Stimulated activated CD4-positive, alpha-beta T cell treated with anti-CD3 and anti-CD28 coated beads, TNF-alpha, amount 100 ng/mL, for 48 hours (primary cell): ENCODE data around the gene UCKL1.
"Not testable (repeated sequence)": the region's sequence is repeated elsewhere in the genome, so short reads cannot be mapped to it uniquely, and the experiment has no call there.

Experiments
- DNase-seq, 3 donors: peaks; one replicate each; pipeline ENCODE4 v3.0.0-alpha.2; 2020; ENCODE audit warnings: low read depth in 3 of 3

Gene UCKL1

DNA sequence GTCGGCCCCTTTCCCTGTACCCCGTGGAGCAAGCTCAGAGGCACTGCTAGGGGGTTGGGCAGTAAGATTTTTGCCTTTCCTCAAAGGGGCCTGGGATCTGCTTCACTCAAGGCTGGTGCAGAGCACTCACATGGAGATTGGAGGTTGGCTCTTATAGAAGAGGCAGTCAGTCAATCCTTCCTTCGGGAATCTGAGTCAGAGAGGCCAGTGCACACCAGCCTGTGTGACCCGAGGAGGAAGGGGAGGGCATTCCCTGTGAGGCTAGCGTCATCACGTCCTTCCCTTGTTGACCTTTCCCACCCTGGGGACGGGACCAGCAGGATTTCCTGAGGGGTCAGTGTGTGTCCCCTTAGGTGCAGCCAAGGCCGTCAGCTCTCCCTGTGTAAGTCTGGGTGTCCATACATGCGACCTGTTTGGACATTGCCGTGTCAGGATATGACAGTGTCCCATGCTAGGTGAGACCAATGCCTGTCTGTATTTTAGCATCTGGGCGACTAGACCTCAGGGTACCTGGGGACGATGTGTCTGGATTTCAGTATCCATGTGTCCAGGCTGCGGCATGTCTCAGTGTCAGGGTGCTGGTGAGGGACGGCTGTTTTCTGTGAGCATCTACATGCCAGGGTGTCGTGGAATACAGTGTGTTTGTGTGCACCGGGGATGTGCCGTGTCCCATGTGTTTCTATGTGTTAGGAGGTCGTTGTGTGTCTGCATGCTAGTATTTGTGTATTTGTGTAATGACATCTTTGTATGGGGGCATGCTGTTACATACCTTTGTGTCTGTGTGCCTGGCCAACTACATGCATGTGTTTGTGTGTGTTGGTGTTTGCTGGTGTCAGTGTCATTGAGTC lies 16.3 kb upstream of the UCKL1 start:
- no peak for DNase-seq

DNA sequence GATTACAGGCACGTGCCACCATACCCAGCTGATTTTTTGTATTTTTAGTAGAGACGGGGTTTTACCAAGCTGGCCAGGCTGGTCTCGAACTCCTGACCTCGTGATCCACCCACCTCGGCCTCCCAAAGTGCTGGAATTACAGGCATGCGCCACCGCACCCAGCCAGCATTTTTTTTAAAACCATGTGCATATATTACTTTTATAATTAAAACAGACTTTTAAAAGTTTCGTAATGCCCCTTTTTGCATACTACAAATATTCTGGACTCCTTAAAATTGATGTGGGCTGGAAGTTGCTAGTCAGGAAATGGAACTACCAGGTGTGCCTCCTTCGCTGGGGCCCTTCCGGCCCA lies 15.7 kb upstream of the UCKL1 start:
- not testable (repeated sequence) for DNase-seq

DNA sequence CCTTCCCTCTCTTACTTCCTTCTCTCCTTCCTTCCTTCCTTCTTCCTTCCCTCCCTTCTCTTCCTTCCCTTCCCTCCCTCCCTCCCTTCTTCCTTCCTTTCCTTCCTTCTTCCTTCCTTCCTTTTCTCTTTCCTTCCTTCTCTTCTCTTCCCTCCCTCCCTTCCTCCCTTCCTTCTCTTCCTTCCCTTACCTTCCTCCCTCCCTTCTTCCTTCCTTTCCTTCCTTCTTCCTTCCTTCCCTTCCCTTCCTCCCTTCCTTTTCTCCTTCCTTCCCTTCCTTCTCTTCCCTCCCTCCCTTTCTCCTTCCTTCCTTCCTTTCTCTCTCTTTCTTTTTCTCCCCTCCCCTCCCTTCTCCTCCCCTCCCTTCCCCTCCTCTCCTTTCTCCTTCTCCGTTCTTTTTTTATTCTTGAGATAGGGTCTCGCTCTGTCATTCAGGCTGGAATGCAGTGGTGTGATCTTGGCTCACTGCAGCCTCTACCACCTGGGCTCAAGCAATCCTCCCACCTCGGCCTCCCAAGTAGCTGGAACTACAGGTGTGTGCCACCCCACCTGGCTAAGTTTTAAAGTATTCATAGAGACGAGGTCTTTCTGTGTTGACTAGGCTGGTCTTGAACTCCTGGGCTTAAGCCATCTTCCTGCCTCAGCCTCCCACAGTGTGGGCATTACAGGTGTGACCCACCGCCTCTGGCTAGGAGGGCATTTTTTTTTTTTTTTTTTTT lies 14.7 kb upstream of the UCKL1 start:
- DNase-seq: no peak

DNA sequence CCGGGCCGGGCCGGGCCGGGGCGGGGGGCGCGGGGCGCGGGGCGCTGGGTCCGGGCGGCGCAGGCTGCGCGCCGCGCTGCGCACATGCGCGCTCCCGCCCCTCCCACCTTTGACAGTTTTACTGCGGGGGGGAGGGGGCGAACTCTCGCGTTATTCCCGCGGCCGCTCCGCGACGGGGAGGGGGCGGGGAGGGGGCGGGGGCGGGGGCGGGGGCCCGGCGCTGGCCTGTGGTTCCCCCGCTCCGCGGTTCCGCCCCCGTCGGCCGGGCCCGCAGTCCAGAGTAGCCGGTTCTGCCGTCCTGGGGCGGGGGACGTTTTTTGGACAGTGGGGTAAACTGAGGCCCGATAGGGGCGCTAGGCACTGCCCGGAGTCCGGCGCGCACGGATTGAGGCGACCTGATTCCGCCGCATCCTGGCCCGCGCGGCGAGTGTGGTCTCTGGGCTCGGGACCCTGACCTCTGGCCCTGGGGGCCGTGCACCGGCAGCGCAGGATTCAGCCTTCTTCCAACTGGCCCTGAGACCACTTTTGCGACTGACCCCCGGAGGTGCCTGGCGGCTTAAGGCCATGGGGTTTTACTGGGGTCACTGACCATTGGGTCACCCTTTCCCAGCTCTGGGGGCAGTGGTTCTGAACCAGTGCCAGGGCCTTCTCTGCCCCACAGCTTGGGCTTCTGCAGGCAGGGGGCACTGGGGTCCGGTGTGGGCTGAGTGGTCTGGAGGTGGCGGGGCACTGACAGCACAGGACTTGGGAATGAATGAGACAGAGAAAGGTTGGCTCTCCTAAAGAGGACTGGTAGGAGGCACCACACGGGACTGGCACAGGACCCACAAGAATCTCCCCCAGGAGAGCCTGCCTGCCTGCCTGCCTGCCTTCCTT lies 13.9 kb upstream of the UCKL1 start, which contains the start of gene ZNF512B:
Gene ZNF512B (minus strand): TSS at position 93 of the 876 bp plus-strand sequence. CDS start 1,980 bp downstream, outside the sequence.
- DNase-seq: peak in 1 of 3 donors; percentile 65

DNA sequence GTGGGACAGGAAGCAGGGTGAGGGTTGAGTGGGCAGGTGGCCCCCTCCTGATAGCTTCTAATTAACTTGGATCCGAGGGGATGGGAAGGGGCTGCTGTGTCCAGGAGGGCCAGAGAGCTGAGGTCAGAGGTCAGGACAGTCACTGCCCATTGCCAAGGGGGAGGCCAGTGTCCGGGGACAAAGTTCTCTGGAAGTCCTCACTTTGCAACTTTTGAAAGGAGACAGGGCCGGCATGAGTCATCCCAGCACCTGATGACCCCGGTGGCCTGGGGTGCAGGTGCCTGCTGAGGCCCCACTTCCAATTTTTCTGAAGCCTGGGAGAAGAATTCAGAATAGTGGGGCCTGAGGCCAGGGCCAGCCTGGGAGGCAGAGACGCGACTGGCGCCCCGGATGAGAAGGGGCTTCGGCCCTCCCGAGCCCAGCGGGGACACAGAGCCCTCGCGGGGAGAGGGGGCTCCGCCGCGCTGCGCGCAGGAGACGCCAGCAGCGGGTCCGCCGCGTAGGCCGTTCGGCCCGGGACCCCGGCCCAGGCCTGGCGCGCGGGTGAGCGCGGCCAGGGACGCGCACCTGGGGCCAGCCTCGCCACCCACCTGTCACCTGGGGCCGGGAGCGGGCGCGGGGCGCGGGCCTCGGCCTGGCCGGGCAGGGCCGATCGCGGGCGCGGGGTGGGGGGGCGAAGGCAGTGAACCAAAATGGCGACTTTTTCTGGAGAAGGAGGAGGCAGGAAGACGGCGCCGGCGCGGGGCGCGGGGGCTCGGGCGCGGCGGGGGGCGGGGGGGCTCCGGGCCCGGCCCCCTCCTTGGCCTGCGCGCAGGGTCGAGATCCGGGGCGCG lies 12.9 kb upstream of the UCKL1 start:
- no peak for DNase-seq

DNA sequence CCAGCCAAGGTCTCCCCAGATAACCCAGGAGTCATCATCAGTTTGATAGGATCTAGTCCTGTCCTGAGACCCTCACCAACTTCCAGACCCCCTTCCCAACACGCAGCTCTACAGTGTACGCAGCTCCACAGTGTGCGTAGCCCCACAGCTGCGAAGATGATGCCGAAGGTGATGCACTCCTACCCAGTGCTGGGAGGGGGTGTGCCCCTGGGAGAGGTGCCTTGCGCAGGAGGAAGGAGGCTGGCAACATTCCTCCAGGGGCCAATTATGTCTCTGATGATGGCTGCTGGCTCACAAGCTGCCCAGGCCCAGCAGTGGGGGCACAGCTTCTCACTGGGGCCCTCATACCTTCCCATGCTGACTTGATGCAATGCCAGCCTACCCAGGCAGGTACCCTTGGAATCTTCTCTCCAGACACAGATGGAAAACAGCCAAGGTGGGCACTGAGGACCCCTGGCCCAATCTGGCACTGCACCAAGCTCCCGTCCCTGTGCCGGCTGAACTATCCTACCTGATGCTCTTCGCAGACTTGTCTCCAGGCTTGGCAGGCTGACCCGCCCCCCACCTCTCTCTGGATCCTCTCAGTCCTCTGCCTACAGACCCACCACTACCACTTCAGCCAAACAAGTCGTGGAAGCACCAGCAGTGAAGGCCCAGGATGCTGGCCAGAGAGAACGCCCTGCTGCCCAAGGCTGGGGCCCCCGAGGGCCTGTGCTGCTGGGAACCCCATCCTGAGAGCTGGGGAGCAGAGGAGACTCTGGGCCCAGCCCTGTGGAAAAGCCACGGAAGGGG lies 12.1 kb upstream of the UCKL1 start:
- DNase-seq: no peak

DNA sequence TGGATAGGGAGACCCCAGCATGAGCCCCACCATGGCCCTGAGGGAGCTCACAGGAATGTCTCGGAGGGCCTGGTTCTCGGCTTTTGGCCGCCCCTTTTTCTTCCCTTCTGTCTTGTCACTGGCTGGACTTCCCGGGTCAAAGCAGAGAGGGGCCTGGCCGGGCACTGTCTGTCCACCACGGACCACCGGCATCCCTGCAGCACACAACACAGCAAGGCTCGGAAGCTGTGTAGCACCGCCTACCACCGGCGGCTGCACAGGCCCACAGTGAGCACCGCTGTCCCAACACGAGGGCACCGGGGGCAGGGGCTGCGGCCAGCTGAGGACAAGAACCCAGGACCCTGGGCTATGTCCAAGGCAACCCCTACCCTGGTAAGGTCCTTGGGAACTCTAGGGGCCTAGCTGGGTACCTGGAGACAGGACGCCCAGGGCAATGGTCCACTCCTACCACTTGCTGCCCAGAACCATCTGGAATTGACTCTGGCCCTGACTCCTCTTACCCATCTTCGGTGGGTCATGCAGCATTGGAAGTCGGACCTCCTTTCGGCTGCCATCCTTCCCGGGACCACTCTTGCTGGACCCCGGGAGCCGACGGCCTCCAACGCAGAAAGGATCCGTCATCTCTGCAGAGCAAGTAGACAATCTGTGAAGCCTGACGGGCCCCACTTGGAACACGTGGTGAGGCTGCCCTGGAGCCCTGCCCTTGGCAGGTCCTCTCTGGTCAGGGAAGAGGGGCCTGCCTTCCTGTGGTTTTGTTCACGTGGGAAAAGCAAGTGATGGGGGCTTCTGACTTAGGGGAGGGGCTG lies 11.3 kb upstream of the UCKL1 start:
- DNase-seq: no peak

DNA sequence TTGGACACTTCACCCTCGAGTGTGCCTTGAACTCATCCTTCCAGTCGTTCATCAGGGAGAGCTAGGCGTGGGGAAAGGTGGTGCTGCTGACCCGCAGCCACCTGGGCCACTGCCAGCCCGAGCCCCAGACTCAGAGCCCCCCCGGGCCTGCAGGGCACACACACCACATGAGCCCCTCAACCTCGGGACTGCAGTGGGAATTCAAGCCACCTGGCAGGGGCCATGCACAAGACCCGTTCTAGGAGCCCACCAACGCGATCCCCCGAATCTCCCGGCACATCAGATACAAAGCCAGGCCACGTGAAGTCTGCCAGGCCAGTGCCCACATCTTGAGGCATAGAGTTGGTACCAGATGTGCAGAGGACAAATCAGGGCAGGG lies 10.7 kb upstream of the UCKL1 start:
- no peak for DNase-seq

DNA sequence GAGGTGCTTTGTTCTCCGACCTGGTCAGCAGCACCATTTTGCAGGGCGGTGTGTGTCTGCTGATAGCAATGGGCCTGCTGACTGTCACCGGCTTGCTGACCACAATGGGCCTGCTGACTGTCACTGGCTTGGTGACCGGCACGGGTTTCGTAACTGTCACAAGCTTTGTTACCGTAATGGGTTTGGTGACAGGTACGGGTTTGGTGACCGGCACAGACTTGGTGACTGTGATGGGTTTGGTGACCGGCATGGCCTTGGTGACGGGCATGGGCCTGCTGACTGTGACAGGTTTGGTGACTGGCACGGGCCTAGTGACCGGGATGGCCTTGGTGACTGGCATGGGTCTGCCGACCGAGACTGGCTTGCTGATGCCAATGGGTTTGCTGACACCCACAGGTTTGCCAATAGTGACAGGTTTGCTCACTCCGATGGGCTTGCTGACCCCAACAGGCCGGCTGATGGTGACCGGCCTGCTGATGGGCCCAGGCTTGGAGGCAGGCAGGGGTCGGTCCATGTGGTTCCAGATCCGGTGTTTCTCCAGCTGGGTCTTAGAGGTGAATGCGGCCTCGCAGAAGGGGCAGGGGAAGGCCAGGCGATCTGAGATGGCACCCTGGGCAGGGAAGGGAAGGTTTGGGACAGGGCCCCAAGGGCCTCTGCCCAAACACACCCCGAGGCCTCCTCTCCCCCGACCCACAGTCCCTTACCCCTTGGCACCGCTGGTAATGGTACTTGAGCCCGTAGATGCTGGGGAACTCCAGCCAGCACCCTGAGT lies 10.1 kb upstream of the UCKL1 start:
- no peak for DNase-seq

DNA sequence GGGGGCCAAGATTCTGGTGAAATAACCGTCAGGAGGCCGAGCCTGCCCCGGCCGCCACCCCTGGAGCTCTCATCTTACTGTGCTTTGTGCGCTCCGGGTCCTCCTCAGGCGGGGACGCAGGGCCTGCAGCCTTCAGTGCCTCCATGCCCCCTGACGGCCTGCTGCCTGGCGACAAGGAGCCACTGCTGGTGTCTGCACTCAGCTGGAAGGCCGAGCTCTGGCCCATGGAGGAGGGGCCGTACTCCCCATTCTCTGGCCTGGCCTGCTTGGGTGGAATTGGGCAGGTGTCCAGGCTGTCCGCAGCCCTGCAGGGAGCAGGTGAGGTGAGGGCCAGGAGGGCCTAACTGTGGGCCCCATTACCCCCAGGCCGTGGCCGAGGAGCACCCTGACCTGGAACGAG lies 8.2 kb upstream of the UCKL1 start:
- DNase-seq: no peak

DNA sequence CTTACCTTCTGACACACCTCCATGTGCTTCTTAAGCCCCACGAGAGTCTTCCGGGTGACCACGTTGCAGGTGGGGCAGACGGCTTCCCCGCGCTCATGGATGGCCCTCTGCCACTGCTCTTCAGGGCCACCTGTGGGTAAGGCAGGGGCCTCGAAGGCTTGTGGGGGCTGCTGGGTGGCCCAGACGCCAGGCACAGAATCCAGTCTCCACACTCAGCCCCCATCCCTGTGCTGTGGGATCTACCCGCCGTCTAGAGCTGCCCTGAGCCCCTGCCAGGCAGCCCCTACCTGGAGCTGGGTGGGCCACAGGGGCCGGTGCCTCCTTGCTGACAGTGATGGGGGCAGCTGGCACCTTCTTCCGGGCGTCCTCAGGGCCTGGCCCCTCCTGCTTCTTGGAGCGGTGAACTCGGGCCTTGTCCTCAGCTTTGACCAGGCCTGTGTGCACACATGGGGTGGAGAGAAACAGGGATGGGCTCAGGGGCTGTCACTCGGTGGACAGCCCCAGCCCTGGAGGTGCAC lies 7.6 kb upstream of the UCKL1 start:
- no peak for DNase-seq

DNA sequence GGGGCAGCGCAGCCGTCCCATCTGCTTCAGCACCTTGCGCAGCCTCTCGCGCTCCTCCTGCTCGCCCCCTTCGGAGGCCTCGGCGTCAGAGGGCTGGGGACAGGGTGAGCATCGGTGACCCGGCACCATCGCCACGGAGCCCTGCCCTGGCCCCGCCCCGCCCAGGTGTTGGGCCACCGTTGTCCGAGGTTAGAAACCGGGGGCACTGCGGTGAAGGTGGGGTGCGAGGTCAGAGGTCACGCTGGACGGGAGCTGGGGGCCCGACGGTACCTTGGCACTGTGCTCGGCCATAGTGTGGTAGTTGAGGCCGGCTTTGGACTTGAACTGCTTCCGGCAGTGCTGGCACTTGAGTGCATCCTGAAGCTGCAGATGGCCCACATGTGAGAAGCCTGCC lies 7.1 kb upstream of the UCKL1 start:
- DNase-seq: no peak

DNA sequence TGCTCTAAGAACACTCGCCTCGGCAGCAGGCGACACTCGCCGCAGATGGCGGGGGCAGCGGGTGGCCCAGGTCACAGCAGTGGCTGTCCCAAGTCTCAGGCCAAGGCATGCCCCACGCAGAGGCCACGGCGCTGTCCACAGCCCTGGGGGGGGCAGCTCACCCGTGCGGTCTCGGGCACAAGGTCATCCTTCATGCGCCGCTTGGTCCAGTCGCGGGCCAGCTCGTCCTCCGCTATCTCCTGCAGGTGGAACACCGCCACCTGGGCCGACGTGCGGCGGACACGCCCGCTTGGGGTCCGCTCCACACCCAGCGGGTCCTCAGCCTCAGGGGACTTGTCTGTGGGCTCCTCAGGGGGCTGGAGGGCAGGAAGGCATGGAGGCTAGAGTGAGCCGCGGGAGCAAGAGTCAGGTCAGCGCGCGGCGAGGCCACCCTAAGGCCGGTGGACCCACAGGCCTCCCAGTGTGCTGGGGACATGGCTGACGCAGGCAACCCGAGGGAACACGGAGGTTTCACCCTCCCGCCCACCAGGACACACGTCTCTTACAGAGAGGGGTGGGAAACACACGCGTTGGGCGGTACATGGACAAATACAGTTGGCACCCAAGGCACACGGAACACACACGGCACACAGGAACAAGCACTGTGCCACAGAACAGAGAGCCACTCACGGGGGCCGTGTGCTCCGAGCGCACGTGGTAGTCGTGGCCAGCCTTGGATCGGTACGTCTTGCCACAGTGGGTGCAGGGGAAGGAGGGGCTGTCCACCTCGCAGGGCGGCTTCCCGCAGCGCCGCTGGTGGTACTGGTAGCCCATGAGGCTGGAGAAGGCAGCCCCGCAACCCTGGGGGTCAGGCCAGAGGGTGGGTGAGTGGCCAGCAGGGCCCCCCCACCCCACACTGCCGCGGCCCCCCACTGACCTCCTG lies 6.5 kb upstream of the UCKL1 start:
- DNase-seq: no peak

DNA sequence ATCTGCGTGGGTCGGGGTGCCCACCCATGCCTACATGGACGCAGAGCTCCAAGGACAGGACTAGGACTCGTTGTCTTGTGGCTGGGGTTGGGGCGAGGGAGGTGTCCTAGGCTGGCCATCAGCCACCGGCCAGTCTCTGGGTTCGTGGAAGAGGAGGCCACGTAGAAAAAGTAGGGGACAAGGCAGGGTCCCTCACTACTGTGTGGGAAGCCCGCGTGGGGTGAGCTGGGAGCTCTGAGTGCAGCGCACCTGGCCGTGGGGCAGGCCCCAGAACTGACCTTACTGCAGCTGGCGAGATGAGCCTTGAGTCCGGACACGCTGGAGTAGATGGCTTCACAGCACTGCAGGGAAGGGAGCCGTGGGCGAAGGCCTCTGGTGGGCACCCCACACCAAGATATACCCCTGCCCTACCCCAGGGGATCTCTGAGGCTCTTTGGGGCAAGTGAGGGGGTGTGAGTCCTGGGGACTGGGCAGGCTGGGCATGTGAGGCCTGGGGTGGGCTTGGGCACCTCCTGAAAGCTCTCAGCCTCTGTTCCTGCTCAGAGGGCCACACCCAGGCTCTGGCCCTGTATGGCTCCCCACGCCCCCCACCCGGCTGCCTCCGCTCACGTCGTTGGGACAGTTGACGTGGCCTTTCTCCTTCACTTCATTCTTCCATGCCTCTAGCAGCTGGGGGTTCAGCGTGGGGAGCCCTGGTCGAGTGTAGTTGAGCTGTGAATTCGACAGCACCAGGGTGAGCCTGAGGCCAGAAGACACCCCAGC lies 5.6 kb upstream of the UCKL1 start:
- DNase-seq: no peak

DNA sequence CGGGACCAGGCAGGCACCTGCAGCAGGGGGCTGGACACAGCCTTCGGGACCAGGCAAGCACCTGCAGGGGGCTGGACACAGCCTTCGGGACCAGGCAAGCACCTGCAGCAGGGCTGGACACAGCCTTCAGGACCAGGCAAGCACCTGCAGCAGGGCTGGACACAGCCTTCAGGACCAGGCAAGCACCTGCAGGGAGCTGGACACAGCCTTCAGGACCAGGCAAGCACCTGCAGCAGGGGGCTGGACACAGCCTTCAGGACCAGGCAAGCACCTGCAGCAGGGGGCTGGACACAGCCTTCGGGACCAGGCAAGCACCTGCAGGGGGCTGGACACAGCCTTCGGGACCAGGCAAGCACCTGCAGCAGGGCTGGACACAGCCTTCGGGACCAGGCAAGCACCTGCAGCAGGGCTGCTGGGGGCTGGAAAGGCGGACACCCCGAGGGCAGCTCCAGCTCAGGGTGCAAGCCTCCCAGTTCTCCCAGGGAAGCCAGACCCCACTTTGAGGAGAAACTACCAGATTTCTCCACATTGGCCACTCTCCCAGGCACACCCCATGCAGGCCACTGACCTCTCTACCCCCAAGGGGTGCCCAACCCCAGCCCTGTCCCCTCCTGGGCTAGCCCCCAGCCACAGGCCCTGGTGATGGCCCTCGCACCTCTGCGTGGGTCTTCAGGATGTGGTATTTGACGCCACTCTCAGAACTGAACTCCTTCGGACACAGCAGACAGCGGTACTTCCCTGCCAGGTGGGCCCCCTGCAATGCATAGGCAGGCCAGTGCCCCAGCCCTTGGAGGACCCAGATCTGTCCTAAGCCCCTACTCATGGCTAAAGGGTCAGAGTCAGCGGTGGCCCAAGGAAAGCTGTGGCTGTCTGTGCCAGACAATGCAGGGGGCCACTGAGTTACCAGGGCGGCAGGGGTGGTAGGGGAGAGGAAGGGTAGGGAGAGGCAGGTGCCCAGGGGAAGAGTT lies 4.7 kb upstream of the UCKL1 start:
- DNase-seq: not testable (repeated sequence)

DNA sequence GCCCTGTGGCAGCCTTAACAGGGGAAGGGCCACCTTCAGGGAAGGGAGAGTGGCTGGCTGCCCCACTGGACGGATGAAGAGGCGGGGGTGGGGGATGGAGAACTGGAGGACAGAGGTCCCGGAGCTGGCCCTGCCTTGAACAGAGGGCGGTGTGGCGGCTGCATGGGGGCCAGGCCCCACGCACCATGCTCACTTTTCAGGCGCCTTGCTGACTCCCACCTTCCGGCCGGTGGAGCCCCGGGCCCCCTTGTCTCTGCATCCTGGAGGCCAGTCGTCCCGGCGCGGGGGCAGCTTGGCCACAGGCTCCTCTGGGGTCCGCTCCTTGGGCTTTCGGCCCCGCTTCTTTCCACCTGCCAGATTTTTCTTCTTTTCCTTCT lies 3.5 kb upstream of the UCKL1 start:
- DNase-seq: no peak
